ENCODE results near the gene ARMCX4. TPM values are rescaled to one million over a fixed set of nuclear protein-coding genes. Genes with fewer than 3 reads are reported as not detected.

Gene ARMCX4
- total RNA-seq, 1 experiment from 2014 or later, result 17.0 TPM

GRCh38 chrX:101449279-101449678, 36.0 kb upstream of the ARMCX4 start:
- no peak overlapping the region for H3K56ac ChIP-seq (ENCODE audit: insufficient read length, low read depth, low read length)
- H3K18ac ChIP-seq (ENCODE audit: insufficient read length, low read depth, low read length), result no peak overlapping the region
- H4K8ac ChIP-seq (replicated peaks; ENCODE audit: insufficient read length, low read depth, low read length), result no peak overlapping the region
- DNase-seq, result no peak
- H2AK5ac ChIP-seq (ENCODE audit: insufficient read length, low read length), result no peak overlapping the region
- H3K4ac ChIP-seq (ENCODE audit: low read depth, low read length), result no peak overlapping the region
- H3K14ac ChIP-seq (ENCODE audit: insufficient read depth, low read length), result no peak overlapping the region
- Mint-ChIP-seq H3K4me1 (no peaks in the 10 kb centered on the region), H3K36me3 (ENCODE audit: insufficient read depth in 1 of 3, low read depth in 3 of 3) (peaks cover 2 to 26% (median 19%) of the 10 kb centered on the region in 3 experiments), H3K27ac (no peak overlapping the region), H3K27me3 (ENCODE audit: low read depth) (no peaks in the 10 kb centered on the region), H3K9me3 (peaks cover 51 to 56% of the 10 kb centered on the region in 2 experiments), H3K4me3 (no peak overlapping the region)
- no peak overlapping the region for H4K5ac ChIP-seq (ENCODE audit: insufficient read length, low read depth, low read length)
- no peak overlapping the region for H3K9ac ChIP-seq (ENCODE audit: extremely low read depth, insufficient read length, low read length)
- H3K4me2 ChIP-seq (ENCODE audit: insufficient read depth, insufficient read length, low read length), result no peak overlapping the region
- H4K20me1 ChIP-seq (ENCODE audit: control insufficient read depth, insufficient read depth, insufficient read length), result no peaks in the 10 kb centered on the region
- no peak overlapping the region for H2AFZ ChIP-seq (ENCODE audit: low read length)
- H3K79me2 ChIP-seq (ENCODE audit: insufficient read depth, low read length), result no peaks in the 10 kb centered on the region
- WGBS (ENCODE audit: extremely low coverage, insufficient read length, low lambda C conversion rate), result no CpG with 5 or more reads among the region's 1 CpG
- H3K27me3 ChIP-seq (ENCODE audit: insufficient read depth, low read length), result no peaks in the 10 kb centered on the region
- H3K9me3 ChIP-seq (ENCODE audit: control insufficient read depth, low read depth, low read length), result peaks cover 41% of the 10 kb centered on the region
- no peak overlapping the region for H4K91ac ChIP-seq (ENCODE audit: insufficient read length, low read depth, low read length)
- H2BK5ac ChIP-seq (ENCODE audit: insufficient read length, low read length), result no peak overlapping the region
- H2BK15ac ChIP-seq (ENCODE audit: low read depth, low read length), result no peak overlapping the region
- H3K23ac ChIP-seq (ENCODE audit: insufficient read length, low read depth, low read length), result no peak overlapping the region
- no peak for TF ChIP-seq CTCF (conservative IDR thresholded peaks at IDR 0.05)
- no peak overlapping the region for H3T11ph ChIP-seq (ENCODE audit: low read length)
- H2BK12ac ChIP-seq (ENCODE audit: insufficient read length, low read depth, low read length), result no peak overlapping the region
- H3K27ac ChIP-seq (ENCODE audit: insufficient read length, low read depth, low read length), result no peak overlapping the region
- H3K23me2 ChIP-seq (ENCODE audit: insufficient read length, low read depth, low read length, poor library complexity, severe bottlenecking), result no peaks in the 10 kb centered on the region
- no peaks in the 10 kb centered on the region for H3K4me1 ChIP-seq (ENCODE audit: insufficient read depth, low read length)
- H2BK120ac ChIP-seq (ENCODE audit: low read depth, low read length, poor library complexity, severe bottlenecking), result no peak overlapping the region
- no peak overlapping the region for H2BK20ac ChIP-seq (ENCODE audit: low read depth, low read length, poor library complexity, severe bottlenecking)
- no peaks in the 10 kb centered on the region for H3K79me1 ChIP-seq (ENCODE audit: insufficient read depth, low read depth, low read length, poor library complexity, severe bottlenecking)

Measured in H9 (cell line).